Hematopoietic multipotent progenitor cell treated with erythropoietin and hydrocortisone succinate and interleukin-3 and kit ligand, for 15 days (in vitro differentiated cells): ENCODE data around the gene UBE2R2.
"Not testable (repeated sequence)": the region's sequence is repeated elsewhere in the genome, so short reads cannot be mapped to it uniquely, and the experiment has no call there.

Experiments used
- DNase-seq: peaks from one replicate; pipeline ENCODE4 v3.0.0-alpha.2; 2015; ENCODE audit warnings: low spot score

UBE2R2 gene

DNA sequence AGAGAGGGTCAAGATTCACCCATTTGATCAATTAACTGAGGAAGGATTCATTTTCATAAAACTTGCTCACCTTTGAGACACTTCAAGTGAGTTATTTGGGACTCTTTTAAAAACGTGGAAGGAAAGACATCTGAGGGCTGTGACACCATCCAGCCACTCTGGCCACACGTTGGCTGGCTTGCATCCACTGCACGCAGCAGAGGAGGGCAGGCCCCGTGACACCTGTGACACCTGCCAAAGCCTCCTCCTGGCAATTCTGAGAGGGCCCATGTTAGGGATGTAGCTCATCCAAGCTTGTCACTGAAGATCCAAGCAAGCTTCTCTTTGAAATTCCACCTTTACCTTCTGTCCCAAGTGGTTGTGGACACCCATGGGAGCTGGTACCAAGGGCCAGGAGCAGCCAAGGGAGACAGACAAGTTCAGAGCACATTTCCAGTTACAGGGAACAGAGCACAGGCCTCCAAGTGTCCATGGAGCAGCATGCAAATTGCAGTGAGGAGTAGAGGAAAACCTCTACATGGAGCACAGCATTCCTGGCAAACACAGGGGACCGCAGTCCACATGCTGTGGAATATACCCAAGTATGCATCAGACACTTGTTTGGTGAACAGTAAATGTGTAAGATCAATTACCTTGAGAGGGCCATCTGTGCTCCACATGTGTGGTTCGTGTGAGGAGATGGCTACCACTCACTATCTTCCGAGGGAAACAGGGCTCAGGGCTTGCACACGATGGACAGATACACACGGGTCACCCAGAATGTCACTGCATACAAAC, 16.8 kb upstream of the UBE2R2 start:
- DNase-seq: no peak

DNA sequence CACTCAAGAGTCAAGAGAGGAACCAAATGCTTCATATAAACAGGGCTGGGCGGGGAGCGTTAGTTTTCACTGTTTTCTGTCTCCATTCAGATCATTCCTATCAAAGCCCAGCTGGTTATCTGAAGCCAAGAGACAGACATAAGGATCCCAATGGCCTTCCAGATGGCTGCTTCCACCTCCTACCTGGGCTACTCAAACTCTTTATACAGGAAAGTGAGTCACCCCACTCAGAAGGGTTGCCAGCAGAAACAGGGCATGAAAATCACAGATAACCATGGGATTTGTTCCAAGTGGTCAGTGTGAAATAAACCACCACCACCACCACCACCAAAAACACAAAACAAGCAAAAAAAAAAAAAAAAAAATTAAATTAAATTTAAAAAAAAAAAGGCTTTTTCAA, 16.1 kb upstream of the UBE2R2 start:
- no peak for DNase-seq

DNA sequence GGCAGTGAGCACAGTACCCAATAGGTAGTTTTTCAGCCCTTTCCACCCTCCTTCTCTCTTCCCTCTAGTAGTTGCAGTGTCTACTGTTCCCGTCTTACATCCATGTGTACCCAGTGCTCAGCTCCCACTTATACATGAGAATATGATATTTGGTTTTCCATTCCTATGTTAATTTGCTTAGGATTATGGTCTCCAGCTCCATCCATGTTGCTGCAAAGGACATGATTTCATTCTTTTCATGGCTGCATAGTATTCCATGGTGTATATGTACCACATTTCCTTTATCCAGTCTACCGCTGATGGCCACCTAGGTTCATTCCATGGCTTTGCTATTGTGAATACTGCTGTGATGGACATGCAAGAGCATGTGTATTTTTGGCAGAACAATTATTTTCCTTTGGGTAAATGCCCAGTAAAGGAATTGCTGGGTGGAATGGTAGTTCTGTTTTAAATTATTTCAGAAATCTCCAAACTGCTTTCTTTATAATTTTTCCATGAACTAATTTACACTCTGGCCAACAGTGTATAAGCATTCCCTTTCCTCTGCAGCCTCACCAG, 14.9 kb upstream of the UBE2R2 start:
- not testable (repeated sequence) for DNase-seq

DNA sequence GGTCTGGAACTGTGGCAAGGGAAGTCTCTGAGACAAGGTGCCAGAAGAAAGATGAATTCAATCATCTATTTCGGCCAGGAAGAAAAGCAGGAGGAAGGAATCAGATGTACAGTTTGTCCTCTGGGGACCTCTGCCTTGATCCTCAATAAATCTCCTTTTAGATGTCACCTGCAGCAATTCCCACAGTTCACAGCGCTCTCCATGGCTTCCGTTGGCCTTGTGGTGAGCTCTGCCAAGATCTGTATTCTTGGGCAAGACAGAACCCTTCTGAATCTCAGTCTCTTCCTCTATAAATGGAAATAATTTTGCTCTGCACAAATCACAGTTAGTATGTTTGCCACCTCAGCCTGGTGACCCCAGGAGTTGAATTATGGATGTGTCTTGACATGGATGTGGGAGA, 12.8 kb upstream of the UBE2R2 start:
- DNase-seq: not testable (repeated sequence)

DNA sequence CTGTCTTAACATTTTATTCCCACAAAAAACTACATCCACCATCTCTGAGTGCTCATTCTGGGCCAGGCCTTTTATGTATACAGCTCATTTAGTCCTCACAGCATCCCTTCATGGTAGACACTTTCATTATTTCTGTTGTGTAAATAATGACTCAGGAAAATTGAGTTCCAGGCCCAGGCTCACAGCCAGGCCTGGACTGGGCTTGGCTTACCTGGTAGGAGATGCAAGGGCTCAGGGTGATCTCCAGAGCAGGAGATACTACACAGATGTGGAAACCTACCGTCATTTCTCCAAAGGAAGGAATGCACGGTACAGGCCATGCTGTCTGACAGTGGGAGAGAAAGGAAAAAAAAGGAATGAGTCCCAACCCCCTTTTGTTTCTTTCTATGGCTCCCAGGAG, 9.8 kb upstream of the UBE2R2 start:
- DNase-seq: not testable (repeated sequence)

DNA sequence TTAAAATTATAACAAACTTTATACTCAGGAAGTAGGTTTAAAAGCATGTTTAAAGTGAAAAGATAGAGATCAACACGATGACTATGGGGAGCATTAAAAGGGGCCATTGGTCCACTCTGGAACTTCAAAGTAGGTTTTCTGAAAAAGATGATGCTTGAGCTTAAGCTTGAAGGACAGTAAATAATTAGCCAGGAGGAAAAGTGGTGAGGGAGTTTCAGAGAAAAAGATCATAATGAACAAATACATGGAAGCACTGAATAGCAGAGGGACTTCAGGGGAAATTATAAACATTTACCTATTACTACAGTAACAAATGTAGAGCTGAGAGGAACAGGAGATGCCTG, 8.0 kb upstream of the UBE2R2 start:
- DNase-seq: not testable (repeated sequence)

DNA sequence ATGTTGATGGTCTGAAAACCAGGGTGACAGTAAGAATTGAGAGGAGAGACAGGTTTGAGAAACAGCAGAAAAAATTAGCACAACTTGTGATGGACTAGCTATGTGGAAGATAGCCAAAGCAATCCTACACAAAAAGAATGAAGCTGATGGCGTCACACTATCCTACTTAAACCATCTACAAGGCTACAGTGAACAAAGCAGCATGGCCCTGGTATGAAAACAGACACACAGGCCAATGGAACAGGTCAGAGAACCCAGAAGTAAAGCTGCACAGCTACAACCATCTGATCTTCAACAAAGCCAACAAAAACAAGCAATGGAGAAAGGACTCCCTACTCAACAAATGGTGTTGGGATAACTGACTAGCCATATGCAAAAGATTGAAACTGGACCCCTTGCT, 7.5 kb upstream of the UBE2R2 start:
- no peak for DNase-seq

DNA sequence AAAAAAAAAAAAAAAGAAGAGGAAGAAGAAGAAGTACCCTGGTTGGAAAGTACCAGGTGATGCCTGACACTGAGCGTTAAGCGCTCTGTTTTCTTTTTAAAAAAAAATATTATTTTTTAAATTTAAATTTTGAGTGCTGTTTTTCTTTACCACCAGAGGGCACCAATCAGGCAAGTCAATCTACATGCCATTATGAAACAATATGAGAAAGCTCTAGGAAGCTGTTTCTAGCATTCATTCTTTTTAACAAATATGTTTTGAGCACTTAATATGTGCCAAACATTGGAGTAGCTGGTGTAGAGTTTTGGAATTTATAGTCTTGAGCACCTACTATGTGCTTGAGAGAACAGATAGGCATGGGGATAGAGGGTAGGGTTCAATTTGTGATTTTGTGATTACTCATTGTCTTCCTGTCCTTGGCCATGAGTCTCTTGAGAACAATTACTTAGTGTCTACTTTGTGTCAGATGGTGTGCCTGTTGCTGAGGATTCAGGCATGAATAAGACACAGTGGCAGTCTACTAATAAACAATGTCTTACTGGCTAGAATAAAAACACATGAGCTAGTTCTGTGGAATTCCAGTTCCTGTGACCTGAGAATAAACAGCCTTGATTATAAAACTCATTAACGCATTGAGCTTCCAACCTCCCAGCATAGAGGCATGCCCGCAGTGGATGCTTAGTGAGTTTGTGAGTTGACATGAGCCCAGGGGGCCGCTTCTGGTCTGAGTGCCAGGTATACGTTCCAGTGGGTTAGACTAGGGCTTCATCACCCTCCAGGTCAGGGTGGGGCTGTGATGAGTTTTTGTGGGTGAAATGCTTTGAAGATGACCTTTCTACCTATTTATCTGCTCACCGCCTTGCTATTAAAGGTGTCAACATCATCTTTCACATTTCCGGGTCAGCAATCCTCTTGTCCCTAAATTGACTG, 3.0 kb upstream of the UBE2R2 start:
- peak; percentile 72 for DNase-seq

DNA sequence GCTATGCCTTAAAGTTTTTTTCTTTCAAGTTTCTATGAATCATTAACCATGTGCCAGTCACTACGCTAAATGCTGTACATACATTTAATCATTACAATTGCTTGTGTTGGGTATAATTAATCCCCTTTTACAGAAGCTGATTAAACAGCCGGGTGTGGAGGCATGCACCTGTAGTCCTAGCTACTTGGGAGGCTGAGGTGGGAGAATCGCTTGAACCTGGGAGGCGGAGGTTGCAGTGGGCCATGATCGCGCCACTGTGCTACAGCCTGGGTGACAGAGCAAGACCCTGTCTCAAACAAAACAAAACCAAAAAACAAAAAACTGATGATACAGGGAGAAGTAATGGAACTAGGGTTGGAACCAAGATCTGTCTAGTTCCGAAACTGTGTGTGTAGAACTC, 1.2 kb upstream of the UBE2R2 start:
- DNase-seq: no peak

DNA sequence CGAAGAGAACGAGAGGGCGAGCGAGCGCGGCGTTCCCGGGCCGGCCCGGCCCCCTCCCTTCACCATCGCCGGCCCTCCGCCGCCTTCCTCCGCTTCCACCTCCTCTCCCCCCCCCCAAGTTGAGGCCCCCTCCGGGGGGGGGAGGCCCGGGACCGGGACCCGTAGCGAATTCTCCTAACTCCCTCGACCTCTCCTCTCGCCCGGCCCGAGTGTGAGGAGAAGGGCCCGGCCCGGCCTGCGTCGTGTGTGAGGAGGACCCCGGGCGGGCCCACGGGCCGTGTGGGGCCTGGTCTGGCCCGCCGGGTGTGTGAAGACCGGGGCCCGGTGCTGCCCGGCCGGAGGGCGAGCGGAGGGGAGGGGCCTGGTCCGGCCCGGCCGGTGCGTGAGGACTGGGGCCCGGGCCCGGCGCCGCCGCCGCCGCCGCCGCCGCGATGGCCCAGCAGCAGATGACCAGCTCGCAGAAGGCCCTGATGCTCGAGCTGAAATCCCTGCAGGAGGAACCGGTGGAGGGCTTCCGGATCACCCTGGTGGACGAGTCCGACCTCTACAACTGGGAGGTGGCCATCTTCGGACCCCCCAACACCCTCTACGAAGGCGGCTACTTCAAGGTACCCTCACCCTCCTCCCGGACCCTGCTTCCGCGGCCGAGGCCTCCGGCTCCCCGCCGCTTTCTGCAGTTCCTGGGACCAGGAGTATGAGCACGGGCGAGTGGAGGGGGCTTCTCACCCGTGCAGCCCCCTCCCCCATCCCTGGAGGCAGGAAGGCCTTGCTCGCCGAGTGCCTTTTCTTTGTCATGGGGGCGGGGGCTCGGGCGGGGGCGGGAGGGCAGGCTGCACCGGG, 587 bp downstream of the UBE2R2 start:
- peak; percentile 41 for DNase-seq

DNA sequence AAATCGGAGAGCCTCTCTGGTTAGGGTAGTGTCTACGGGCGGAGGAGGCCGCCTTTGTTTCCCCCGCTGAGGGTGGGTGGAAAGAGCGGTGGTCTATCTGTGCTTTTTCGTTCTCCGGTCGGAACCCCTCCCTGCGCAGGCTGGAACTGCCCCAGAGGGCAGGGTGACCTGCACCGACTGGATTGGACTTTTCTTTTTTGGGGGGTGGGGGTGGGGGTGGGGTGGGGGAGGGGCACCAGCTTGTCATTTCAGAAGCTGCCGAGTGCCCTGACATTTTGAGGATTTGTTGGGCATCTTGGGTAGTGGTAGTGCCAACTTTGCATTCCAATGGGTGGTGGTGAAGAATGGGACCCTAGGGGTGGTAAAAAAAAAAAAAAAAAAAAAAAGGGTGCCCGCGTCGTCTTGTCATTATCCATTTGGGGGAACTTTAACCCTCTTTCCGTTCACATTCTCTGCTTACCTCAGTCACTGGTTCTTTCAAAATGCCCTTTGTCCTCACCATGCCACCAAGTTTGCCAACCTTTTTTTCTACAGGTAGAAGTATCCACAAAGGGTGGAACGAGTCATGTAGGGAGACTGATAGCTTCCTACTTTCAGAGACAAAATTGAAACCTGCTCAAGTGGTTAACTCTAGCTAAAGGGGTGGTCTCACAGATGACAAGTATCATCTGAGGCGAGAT, 1.3 kb downstream of the UBE2R2 start:
- peak; percentile 12 for DNase-seq

DNA sequence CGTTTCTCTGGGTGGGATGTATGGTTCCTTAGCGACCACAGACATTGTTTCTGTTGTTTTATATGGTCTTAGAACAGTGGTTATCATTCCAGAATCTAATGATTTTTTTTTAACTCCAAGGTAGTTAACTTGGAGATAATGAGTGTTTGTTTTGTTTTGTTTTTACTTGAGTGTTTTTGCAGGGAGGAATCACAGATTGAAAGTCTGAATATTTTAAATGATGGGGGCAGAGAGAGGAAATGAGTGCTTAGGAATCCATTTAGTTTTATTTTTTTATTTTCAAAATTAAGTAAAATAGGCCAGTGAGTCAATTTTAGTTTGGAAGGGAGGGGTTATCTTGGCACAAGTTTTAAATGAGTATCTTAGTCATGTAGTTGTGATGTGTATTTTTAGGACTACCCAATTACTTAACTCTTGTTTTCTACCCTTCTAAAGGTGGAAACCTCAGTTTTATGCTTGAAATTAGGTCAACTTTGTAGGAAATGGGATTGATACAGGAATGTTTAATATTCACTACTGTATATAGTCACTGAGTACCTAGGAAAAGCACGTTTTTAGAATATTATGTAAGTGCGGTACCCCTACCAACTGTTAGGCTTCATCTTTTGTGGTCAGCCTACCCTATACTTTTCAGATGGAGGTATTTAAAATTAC, 2.0 kb downstream of the UBE2R2 start:
- peak; percentile 54 for DNase-seq

DNA sequence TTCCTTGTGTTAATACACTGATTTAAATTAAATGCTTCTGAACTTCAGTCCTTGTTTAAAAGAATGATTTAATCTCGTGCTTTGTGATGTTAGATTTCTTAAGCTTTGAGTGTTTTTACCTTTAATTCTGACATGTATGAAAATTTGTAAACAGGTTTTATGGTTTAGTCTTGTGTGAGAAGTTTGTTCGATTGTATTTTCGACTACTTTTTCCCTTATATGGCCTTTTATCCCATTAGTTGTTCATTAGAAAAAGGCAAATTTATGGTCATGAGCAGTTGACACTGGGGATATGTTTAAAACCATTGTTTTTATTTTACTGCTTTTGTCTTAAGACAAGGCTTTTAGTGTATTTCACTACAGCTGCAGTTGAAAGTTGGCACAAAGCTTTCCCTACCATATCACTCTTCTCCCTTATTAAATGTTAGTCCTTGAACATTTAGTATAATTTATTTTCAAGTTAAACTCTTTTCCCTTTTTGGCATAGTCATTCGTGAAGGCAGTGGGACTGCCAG, 3.3 kb downstream of the UBE2R2 start:
- no peak for DNase-seq

DNA sequence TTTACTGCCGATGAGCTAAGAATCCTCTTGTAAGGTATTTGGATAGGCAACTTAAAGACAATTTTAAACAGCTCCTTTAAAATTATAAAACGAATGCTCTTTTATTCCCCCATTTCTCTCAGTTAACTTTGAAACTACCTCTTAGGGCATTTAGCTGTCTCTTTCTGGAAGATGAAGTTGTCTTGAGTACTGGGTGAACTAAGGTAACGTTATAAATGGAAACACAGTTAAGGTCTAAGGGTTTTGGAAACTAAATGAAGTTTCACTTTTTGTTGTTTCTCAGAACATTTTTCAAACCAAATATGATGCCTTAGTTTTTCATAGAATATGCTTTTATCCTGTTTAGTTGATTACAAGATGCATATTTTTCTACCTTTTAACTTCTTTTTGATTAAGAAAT, 6.8 kb downstream of the UBE2R2 start:
- no peak for DNase-seq

DNA sequence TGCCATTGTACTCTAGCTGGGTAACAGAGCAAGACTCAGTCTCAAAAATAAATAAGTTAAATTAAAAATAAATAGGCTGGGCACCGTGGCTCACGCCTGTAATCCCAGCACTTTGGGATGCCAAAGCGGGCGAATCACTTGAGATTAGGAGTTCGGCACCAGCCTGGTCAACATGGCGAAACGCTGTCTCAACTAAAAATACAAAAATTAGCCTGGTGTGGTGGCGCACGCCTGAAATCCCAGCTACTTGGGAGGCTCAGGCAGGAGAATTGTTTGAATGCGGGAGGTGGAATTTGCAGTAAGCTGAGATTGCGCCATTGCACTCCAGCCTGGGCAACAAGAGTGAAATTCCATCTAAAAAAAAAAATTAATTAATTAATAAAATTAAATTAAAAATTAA, 10.3 kb downstream of the UBE2R2 start:
- not testable (repeated sequence) for DNase-seq

DNA sequence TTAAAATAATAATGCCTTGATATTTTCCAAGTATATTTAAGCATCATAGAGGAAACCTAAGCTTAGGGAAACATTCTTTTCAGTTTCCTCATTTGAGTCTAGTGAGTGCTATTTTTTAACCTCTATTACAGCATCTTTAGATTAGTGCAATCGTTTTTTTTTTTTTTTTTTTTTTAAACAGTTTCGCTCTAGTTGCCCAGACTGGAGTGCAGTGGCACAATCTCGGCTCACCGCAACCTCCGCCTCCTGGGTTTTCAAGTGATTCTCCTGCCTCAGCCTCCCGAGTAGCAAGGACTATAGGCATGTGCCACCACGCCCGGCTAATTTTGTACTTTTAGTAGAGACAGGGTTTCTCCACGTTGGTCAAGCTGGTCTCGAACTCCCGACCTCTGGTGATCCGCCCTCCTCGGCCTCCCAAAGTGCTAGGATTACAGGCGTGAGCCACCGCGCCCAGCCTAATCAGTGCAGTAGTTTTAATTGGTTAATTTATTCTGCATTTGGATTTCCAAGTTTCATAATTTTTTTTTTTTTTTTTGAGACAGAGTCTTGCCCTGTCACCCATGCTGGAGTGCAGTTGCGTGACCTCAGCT, 12.8 kb downstream of the UBE2R2 start:
- DNase-seq: not testable (repeated sequence)

DNA sequence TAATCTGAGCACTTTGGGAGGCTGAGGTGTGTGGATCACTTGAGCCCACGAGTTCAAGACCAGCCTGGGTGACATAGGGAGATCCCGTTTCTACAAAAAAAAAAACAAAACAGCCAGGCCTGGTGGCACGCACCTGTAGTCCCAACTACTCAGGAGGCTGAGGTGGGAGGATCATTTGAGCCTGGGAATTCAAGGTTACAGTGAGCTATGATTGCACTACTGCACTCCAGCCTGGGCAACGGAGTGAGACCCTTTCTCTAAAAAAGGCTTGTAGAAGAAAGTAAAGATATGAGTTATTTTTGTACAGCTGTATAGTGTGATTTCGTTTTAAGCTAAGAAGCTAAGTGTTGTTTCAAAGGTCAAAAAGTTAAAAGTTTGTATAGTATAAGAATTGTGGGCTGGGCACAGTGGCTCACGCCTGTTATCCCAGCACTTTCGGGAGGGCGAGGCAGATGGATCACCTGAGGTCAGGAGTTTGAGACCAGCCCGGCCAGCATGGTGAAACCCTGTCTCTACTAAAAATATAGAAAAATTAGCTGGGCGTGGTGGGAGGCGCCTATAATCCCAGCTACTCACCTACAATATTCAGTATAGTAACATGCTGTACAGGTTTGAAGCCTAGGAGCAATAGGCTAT, 18.8 kb downstream of the UBE2R2 start:
- DNase-seq: no peak

DNA sequence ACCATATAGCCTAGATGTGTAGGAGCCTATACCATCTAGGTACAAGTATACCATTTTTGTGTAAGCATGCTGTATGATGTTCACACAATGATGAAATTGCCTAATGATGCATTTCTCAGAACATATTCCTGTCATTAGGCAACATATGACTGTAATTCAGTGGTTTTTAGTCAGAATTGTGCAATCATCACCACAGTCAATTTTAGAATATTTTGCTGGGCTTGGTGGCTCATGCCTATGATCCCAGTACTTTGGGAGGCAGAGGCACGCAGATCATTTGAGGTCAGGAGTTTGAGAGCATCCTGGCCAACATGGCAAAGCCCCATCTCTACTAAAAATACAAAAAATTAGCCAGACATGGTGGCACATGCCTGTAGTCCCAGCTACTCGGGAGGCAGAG, 19.3 kb downstream of the UBE2R2 start:
- not testable (repeated sequence) for DNase-seq

DNA sequence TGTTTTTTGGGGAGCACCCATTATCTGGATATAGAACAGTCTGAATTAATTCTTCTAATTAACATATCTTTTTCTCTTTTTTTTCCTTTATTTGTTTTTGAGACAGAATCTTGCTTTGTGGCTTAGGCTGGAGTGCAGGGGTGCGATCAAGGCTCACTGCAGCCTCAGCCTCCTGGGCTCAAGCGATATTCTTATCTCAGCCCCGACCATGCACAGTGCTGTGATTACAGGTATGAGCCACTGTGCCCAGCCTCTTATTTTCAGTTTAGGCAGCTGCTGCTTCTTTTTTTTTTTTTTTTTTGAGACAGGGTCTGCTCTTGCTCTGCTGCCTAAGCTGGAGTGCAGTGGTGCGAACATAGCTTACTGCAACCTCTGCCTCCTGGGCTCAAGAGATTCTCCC, 20.2 kb downstream of the UBE2R2 start:
- DNase-seq: no peak

DNA sequence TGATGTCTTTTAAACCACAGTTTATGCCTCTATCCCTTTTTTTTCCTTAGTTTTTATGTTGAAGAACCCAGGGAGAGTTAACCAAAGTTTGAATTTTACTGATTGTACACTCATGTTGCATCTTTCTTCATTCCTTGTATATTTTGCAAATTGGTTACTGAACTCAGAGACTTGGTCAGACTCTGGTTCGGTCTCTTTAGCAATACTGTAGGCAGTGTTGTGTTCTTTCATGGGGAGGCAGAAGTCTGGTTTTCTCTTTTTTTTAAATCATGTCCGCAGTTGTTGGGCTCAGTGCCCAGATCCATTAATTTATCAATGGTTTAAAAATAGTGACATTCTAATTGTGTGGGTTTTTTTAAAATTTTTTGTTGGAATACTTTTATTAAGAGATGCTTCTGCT, 23.4 kb downstream of the UBE2R2 start:
- no peak for DNase-seq
